ENCODE measurements around the gene RRP15.

- TF ChIP-seq, protein P1, sequence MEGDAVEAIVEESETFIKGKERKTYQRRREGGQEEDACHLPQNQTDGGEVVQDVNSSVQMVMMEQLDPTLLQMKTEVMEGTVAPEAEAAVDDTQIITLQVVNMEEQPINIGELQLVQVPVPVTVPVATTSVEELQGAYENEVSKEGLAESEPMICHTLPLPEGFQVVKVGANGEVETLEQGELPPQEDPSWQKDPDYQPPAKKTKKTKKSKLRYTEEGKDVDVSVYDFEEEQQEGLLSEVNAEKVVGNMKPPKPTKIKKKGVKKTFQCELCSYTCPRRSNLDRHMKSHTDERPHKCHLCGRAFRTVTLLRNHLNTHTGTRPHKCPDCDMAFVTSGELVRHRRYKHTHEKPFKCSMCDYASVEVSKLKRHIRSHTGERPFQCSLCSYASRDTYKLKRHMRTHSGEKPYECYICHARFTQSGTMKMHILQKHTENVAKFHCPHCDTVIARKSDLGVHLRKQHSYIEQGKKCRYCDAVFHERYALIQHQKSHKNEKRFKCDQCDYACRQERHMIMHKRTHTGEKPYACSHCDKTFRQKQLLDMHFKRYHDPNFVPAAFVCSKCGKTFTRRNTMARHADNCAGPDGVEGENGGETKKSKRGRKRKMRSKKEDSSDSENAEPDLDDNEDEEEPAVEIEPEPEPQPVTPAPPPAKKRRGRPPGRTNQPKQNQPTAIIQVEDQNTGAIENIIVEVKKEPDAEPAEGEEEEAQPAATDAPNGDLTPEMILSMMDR (conservative IDR thresholded peaks at IDR 0.05; ENCODE audit: low read depth, low read length): no peak
- TF ChIP-seq EZH2 (IDR thresholded peaks at IDR 0.05; ENCODE audit: low read length, unreplicated experiment) (no peak), EZH2phosphoT487 (IDR thresholded peaks at IDR 0.05; ENCODE audit: borderline replicate concordance, low read length) (no peak)
These were observed 12.7 kb upstream of the RRP15 start for GRCh38 chr1:218272366-218272765.

All from PC-3 (cell line).